ENCODE data around the gene TMEM98.

The TMEM98 gene

DNA sequence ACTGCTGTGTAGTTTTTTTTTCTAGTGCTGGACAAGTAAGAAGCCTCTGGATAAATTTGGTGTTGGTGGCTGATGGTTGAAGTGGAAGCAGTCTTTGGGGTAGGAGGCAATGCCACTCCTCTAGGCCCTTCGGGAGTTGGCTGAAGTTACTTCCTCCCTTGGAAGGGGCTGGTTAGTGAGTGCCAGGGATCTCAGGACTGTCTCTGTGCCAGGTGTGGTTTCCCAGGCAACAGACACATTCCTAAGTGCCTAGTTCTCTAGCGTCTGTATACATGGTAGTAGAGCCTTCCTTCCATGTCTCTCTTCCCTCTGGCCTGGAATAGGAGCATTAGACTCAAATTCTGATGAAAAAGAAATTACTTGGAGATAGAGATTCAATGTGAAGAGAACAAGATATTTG is 15.3 kb downstream of the TMEM98 start:
- TF ChIP-seq FOXP2 (optimal IDR thresholded peaks at IDR 0.05; ENCODE audit: borderline replicate concordance, extremely low read depth, extremely low read length, insufficient read depth) (no peak), SIN3A (IDR thresholded peaks at IDR 0.05; ENCODE audit: borderline replicate concordance, insufficient read depth, low read length) (no peak), POLR2AphosphoS5 (IDR thresholded peaks at IDR 0.05; ENCODE audit: low read depth, low read length) (no peak), TAF1 (IDR thresholded peaks at IDR 0.05; ENCODE audit: borderline replicate concordance, insufficient read depth, low read length) (no peak)
- TF ChIP-seq, protein P1, sequence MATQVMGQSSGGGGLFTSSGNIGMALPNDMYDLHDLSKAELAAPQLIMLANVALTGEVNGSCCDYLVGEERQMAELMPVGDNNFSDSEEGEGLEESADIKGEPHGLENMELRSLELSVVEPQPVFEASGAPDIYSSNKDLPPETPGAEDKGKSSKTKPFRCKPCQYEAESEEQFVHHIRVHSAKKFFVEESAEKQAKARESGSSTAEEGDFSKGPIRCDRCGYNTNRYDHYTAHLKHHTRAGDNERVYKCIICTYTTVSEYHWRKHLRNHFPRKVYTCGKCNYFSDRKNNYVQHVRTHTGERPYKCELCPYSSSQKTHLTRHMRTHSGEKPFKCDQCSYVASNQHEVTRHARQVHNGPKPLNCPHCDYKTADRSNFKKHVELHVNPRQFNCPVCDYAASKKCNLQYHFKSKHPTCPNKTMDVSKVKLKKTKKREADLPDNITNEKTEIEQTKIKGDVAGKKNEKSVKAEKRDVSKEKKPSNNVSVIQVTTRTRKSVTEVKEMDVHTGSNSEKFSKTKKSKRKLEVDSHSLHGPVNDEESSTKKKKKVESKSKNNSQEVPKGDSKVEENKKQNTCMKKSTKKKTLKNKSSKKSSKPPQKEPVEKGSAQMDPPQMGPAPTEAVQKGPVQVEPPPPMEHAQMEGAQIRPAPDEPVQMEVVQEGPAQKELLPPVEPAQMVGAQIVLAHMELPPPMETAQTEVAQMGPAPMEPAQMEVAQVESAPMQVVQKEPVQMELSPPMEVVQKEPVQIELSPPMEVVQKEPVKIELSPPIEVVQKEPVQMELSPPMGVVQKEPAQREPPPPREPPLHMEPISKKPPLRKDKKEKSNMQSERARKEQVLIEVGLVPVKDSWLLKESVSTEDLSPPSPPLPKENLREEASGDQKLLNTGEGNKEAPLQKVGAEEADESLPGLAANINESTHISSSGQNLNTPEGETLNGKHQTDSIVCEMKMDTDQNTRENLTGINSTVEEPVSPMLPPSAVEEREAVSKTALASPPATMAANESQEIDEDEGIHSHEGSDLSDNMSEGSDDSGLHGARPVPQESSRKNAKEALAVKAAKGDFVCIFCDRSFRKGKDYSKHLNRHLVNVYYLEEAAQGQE (IDR thresholded peaks at IDR 0.05; ENCODE audit: insufficient read depth in 1 of 2, low read depth in 2 of 2, low read length in 2 of 2) = no peak

DNA sequence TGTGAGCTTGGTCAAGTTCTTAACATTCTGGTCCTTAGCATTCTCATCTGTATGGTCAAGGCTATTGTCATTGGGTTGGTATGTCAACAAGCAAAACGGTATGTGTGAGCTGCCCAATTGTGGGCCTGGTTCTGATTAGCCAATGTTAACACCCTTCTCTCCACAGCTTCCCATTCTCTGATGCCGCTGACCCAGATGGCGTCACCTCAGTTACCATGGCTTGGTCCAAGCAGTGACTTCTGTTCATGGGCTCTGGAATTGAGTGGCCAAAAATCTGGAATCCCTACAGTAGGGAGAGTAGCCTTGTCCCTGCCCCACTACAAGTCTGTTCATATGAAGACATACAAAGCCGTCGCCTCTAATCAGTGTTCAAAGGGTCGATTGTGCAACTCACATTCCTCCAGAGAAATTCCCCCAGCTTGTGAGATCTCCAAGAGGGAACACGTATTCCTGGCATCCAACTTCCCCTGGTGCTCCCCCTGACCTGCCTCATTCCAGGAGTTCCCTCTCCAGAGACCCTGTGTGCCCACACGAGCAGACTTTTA is 15.8 kb downstream of the TMEM98 start:
- TF ChIP-seq TAF1 (IDR thresholded peaks at IDR 0.05; ENCODE audit: borderline replicate concordance, insufficient read depth, low read length) (no peak), FOXP2 (optimal IDR thresholded peaks at IDR 0.05; ENCODE audit: borderline replicate concordance, extremely low read depth, extremely low read length, insufficient read depth) (no peak), POLR2AphosphoS5 (IDR thresholded peaks at IDR 0.05; ENCODE audit: low read depth, low read length) (no peak), SIN3A (IDR thresholded peaks at IDR 0.05; ENCODE audit: borderline replicate concordance, insufficient read depth, low read length) (no peak)
- TF ChIP-seq, protein P1 (IDR thresholded peaks at IDR 0.05; ENCODE audit: insufficient read depth in 1 of 2, low read depth in 2 of 2, low read length in 2 of 2) = no peak

DNA sequence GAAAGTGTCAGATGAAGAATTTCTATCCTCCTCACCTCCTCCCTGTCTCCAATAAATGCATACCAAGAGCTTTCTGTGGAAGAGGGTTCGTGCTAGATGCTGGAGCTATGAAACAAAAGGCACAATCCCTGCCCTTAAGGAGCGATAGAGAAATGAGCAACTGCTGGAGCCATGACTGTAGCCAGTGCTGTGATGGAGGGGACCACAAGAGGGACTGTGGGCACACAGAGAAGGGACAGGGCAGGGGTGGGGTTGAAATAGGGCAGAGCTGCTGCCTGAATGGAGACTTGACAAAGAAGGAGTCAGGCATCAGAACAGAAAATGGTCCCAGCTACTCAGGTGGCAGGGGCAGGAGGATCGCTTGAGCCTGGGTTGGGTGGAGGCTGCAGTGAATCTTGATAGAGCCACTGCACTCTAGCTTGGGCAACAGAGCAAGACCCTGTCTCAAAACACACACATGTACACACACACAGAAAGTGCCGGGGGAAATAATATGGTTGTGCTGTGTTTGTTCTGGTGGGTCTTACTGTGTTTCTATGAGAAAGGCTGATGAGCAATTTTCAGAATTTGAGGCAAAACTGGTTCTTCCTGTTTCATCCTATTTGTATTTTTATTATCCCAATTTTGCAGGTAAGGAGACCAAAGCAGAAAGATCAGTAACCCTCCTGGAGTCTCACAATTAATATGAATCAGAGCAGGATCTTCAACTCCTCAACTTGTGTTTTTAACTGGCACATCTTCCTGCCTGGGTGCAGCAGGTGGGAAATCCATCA is 16.5 kb downstream of the TMEM98 start:
- TF ChIP-seq, protein P1 (IDR thresholded peaks at IDR 0.05; ENCODE audit: insufficient read depth in 1 of 2, low read depth in 2 of 2, low read length in 2 of 2) = no peak
- no peak for TF ChIP-seq FOXP2 (optimal IDR thresholded peaks at IDR 0.05; ENCODE audit: borderline replicate concordance, extremely low read depth, extremely low read length, insufficient read depth)
- no peak for TF ChIP-seq POLR2AphosphoS5 (IDR thresholded peaks at IDR 0.05; ENCODE audit: low read depth, low read length)
- no peak for TF ChIP-seq TAF1 (IDR thresholded peaks at IDR 0.05; ENCODE audit: borderline replicate concordance, insufficient read depth, low read length)
- TF ChIP-seq SIN3A (IDR thresholded peaks at IDR 0.05; ENCODE audit: borderline replicate concordance, insufficient read depth, low read length) = no peak

DNA sequence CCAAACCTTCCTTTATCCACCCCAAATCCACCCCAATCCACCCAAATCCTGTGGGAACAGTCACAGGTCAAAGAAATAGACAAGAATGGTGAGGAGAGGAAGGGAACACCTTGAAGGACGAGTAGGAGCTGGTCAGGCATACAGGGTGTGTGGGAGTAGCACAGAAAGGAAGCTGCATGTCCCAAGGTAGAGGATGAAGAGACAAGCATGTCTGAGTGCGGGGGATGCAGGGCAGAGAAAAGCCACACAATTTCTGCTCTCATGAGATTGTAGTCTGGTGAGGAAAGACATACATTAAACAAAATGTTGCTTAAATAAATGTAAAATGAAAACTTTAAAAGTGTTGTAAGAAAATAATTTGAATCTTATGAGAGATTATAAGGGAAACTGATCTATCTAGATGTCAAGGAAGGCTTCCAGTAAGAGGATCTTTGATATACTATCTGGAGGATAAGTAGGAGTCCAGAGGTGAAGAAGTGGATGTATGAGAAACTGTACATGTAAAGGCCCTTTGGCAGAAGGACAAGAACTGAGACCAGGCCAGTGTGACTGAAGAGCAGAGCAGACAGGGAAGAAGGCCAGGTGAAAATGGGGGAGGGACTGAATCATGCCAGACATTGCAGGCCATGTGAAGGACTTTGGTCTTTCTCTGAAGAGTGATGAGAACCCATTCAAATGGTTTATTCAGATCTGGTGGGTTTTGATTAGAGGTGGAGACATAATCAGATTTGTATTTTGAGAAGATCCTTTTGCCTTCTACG is 18.6 kb downstream of the TMEM98 start:
- TF ChIP-seq, protein P1 (IDR thresholded peaks at IDR 0.05; ENCODE audit: insufficient read depth in 1 of 2, low read depth in 2 of 2, low read length in 2 of 2) = no peak
- TF ChIP-seq SIN3A (IDR thresholded peaks at IDR 0.05; ENCODE audit: borderline replicate concordance, insufficient read depth, low read length) (no peak), POLR2AphosphoS5 (IDR thresholded peaks at IDR 0.05; ENCODE audit: low read depth, low read length) (no peak)

Data from PFSK-1 (cell line).